ENCODE data around the gene CPEB2.

CPEB2 gene

DNA sequence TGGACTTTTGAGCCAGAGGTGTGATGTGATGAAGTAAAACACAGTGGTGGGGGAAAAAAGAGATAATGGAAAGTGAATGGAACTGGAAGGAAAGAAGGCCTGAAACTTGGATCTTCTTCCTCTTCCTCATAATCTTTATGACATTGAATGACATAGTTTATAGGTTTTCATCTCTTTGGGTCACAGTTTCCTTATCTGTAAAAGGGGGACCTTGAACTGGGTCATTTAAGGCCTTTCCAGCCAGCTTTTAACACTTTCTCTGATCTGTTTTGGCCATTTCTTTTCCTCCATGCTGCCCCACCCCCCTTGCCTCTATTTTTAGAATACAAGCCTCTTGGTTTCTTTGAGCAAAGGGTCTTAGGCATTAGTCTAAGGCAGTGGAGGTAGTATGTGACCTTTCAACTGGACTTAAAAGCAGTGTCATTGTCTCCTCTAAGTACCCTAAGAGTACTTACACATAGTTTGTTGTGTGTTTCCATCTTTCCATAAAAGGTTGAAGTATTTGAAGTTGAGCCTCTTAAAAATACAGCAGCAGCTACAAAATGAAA is 7.8 kb downstream of the CPEB2 start:
- no peak for DNase-seq (ENCODE audit: low read depth)

DNA sequence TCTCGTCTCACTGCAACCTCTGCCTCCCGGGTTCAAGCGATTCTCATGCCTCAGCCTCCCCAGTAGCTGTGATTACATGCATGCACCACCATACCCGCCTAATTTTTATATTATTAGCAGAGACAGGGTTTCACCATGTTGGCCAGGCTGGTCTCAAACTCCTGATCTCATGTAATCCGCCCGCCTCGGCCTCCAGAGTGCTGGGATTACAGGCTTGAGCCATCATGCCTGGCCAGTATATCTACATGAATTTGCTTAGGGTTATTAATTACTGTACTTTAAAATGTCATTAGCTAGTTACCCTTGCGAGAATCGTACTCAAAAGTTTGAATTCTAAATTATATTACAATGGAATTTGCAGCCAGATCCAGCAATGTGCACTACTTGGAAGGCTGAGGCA is 8.9 kb downstream of the CPEB2 start:
- no peak for DNase-seq (ENCODE audit: low read depth)

DNA sequence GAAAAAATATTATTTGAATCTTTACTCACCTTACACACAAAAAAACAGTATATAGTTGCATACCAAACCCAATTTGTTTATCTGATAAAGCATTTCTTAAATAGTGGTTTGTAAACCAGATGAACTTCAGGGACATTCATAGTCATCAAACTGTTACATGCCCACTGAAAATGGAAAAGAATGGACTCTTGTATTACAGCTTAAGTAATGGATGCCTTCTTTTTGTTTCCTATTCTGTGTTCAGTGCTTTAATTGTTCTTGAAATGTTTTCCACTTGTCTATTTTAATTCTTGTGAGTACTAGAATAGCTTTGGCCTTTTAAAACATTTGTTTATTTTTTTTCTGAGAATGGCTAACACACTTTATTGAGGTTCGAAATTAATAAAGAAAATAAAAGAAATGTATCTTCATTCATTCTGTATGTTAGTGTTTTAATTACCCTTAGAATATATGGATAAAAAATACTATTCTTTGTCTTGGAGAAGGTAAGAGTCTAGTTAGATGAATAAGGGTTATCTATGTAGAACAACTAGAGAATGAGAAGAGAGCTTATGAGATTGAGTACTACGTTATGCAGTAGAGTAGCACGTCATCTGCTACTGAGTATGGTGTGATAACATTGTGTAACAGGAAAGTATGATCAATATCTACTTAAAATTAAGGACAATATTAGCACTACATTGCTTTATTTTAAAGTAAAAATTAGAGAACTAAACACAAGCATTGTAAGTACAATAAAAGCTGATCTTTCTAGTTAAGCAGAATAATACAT is 9.9 kb downstream of the CPEB2 start:
- DNase-seq (ENCODE audit: low read depth), result no peak

DNA sequence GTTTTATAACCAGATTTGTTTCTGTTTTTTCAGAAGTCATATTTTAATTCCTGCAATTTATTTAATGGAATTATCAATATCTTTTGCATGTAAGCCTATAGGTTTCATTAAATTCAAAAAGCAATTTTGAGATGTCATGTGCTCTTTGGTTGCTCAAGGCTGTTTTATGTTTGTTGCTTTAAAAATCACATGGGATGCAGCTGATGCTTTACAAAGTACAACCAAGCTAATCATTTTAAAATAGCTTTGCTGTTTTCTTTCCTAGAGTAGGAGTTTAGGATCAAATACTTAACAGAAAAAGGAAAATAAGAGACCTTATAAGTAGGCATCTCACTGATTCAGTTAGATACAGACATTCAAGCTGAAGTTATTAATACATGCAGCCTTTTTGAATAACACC is 11.3 kb downstream of the CPEB2 start:
- no peak for DNase-seq (ENCODE audit: low read depth)

DNA sequence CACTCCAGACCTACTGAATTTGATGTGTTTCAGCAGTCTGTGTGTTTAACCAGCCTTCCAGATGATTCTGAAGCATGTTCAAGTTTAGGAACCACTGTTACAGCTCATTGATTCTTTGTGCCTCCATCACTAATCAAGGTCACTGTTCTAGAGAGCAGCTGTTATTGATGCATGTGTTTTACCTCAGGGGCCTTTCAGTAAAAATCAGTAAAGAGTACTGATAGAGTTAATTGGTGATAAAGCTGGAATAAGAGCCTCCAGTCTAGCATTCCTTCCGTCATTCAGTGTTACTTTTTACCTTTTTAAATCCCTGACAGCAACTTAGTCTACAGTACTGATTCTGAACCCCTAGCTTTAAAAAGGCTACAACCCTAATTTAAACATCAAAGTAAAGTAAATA is 12.9 kb downstream of the CPEB2 start:
- no peak for DNase-seq (ENCODE audit: low read depth)

DNA sequence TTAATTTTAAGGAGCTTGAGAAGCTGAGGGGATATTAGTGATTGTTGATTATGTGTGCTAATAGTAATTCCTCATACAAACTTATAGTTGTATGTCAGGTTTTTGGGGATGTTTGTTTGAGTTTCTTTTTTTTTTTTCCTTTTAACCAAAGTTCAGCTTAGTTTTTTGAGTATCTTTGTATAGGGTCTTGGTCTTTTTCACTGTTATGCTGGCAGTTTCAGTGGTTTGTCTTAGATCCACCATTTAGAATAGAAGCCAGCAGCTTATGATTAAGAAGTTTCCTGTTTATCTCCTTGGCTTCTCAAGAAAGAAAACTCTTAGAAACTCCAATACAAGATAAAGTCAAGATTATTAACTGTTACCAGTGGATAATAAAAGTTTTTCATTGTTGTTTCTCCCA is 16.1 kb downstream of the CPEB2 start:
- DNase-seq (ENCODE audit: low read depth), result no peak

DNA sequence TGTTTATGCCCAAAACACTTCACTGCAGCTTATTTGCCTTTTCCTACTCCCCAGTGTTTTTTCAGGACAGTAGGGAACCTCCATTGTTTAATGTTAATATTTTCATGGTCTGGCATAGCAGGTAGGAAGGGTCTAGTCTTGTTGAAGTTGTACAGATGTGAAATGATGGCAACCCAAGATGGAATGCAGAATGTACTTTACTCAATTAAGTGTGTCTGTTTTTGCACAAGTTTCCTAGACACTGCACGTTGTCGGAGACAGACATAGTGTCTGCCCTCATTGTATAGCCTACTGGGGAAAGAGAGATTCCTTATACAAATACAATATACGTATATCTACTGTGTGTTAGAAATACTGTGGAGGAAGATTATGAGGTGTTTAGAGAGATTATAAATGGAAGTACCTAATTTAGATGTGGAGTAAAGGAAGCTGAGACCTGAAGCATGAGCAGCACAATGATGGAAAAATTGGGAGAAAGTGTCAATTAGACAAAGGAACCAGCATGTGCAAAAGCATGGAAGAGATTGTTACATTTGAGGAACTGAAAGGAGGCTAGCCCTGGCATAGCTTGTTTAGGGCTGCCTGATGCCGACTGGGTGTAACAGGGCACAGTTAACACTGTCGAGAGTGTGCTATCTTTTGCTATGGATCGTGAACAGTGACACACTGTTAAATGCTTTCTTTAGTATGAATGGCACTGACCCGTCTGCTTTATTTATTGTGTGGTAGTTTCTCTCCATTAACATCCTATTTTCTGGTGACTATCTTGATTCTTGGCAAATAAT is 18.4 kb downstream of the CPEB2 start:
- DNase-seq (ENCODE audit: low read depth), result no peak

DNA sequence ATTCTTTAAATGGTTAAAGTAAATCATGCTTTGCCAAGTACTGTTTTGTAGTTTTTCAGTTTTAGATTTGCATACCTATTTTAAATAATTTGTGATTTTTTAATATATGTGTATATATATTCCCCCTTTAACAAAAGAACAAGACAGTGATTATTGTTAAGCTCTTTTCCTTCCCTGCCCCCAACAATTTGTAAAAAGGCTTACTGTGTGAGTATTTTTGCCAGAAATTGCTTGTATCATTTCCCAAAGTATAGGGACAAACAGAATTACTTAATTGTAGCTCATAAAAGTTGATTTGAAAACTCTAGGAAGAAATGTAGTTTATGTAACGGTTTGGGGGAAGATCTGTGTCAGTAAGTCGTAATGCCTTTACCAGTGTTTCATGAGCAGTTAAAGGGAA is 19.0 kb downstream of the CPEB2 start:
- DNase-seq (ENCODE audit: low read depth), result no peak

DNA sequence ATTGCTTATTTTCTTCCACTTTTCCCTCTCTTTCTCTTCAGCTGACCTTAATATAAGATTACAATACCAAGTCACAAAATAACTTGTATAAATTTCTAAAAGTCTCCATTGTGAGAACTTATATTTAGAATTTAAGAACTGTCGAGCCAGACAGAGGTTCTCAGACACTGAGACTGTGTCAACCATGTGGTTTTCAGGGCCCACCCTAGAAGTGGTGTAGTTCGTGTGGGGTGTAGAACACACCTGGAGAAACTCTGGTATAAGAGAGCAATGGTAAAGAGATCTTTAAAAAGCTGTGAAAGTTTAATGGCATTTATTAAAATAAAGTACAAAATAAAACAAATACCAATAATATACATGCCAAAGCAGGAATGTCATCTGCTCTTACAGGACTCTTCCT is 19.7 kb downstream of the CPEB2 start:
- DNase-seq (ENCODE audit: low read depth), result no peak

DNA sequence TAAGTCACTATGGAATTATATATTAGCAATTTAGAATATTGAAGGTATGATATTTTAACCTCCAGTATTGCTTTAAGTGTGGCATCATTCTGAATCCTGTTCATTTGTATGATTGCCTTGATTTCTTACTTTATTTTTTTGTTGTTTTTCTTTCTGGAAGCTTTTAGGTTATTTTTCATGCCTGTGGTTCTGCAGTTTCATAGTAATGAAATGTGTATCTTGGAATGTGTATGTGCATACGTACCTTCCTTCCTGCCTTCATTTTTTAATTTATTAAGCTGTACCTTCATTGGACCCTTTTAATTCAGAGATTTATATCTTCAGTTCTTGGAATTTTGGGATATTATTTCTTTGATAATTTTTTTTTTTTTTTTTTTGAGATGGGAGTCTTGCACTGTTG is 22.1 kb downstream of the CPEB2 start:
- DNase-seq (ENCODE audit: low read depth), result no peak

DNA sequence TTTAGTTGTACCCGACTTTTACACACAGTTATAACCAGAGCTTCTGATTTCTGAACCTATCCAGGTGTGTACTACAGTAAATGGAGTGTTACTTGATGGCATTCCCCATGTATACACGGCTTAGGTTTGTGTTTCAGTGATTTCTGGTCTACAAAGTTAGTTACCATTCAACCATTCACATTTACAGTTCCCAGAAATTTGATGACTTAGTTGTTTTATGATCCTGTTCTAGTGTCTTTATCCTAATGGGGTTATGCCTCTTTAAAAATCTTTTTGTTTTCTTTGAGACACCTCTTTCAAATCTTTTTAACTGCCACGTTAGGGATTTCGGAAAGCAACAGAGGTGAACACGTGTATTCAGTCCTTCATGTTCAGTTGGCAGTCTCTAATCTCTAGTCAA is 23.4 kb downstream of the CPEB2 start:
- no peak for DNase-seq (ENCODE audit: low read depth)

DNA sequence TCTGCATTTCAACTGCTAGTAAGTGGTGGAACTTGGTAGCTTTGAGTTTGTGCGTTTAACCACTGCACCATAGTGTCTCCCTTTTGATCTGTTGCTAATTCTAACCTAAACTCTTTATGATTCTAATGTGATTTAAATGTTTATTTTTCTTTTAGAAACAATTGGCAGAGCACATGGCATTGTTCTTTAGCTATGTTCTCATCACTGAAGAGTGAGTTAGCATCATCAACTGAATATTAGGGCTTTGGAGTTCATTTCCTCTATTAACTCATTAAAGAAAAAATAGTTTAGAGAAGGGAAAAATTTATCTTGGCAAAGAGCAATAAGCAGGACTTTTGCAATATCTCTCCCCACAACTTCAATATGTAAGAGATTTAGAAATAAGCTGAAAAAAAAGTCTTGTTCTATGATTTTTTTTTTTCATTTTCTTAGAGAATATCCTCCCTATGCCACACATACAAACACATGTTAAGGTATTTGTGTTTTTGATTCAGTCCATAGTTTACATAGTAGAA is 25.7 kb downstream of the CPEB2 start:
- DNase-seq (ENCODE audit: low read depth), result no peak

DNA sequence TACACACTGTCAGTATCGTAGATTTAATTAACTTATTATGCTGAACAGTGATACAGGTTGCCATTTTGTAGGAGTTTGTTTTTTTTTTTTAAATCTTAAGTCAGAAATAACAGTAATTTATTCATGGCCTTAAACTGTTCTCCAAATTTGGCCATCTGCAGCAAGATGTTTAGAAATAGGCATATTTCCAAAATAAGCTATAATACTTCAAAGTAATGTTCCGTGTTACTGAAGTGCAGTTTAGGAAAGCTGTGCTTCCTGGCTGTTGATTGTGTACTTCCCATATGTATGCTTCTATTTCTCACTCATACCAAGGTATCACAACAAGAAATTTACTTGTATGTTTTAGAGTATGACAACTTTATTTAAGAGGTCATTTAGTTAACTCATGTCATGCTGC is 28.9 kb downstream of the CPEB2 start:
- DNase-seq (ENCODE audit: low read depth), result no peak

DNA sequence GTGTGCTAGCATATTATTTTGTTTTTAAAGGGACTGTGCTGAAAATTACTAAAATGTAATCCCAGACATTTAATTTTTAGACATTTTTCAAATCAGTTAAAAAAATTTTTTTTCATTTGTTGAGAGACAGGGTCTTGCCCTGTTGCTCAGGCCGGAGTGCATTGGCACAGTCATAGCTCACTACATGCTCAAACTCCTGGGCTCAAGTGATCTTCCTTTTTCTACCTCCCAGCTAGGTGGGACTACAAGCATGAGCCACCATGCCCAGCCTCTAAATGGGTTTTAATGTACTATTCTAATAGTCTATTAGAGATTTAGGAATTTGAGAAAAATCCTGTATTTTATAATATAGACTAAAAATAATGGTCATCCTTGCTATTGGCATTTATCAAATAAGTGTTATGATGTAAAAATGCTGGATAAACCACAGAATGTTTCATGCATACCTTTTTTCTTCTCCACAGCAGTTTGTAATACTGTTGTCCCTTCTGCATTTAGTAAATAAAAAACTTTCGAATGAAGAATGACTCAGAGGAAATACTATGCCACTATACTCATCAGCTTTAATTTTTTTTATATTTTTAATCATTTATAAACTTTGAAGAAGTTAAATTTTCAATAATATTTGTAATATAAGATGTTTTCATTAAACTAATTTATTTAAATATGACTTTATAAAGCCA is 29.9 kb downstream of the CPEB2 start:
- no peak for DNase-seq (ENCODE audit: low read depth)

DNA sequence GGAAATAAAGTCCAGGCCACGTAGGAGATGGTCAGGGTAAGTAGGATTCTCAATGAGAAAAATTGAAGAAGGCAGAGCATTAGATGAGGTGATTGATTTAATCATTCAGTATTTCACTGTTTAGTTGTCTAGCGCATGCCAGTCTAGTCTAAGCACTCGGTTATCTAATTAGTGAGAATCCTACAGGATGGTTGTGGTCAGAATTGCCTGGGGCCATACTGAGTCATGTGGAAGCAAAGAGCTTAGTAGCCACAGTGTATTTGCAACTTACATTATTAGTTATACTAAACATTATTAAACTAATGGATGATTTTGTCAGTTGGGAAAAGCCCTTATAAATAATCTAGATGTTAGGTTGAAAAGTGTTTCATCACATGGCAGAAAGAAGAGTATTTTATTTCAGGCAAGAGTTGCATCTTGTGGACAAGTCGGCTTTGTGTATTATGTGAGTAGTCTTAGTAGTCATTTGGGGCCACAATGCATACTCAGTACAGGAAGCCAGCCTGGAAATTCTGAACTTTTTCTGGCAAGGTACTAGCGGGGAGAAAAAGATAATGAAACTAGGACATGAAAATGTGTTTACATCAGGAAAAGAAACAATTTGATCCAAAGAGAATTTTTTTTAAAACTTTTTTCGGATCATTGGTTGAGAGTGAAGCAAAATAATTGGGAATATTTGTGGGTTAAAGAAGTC is 31.9 kb downstream of the CPEB2 start:
- DNase-seq (ENCODE audit: low read depth), result no peak

DNA sequence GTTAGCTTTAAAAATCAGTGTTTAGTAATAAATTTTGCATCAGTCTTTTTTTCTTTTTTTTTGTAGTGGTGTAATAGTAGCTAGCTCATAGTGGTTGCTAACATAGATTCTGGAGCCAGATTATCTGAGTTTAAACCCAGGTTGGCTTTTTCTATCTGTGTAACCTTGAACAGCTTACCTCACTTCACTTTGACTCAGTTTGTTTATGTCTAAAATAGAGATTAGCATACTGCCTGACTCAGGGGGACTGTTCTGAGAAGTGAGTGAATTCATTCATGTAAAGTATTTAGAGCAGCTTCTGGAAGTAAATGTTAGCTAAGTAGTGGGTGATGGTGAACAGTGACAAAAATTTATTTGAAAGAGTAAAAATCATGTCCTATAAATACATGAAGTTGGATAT is 32.9 kb downstream of the CPEB2 start:
- no peak for DNase-seq (ENCODE audit: low read depth)

DNA sequence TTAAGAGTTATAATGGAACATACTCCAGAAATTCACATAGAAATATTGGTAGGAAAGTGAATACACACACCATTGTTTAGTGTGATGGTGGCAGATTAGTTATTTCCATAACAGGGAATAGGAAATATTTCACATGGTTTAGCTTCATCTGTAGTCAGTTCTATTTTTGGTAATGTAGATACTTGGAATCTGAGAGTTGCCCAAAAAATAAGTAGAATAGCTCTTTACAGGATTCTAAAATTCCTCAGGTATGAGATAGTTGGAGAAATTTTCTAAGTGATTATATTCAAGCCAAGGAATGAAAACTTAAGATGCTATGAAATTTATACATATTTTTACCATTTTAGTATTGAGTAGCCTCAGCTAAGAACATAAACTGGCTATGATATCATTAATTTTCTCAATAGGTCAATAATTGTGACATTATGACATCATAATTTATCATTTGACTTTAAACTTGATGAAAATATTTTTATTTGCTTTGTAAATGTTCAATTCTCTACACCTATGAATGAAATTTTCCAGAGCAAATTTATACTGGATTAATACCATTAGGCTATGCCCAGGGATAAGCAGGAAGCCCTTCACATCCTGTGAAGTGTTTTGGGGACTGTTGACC is 35.8 kb downstream of the CPEB2 start:
- no peak for DNase-seq (ENCODE audit: low read depth)

DNA sequence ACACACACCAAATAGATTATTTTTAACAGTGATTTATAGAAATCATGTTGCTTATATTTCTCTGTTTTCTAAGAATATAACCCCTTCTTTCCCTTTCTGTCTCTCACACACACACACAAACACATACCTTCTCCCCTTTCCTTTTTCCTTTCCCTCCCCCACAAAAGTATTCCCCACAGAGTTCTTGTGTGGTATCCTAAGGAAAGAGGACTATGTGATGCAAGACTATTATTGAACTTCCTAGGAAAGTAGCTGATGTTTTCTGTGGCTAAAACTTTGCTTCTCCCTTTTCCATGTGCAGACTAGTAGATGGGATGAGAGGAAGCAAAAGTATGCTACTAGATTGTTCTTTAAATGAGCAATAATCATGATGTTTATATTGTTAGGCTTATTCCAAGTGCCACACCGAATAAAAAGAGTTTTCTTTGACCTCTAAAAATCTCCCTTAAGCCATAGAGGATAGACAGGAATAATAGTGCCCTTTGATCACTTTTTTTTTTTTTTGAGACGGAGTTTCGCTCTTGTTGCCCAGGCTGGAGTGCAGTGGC is 38.7 kb downstream of the CPEB2 start:
- no peak for DNase-seq (ENCODE audit: low read depth)

DNA sequence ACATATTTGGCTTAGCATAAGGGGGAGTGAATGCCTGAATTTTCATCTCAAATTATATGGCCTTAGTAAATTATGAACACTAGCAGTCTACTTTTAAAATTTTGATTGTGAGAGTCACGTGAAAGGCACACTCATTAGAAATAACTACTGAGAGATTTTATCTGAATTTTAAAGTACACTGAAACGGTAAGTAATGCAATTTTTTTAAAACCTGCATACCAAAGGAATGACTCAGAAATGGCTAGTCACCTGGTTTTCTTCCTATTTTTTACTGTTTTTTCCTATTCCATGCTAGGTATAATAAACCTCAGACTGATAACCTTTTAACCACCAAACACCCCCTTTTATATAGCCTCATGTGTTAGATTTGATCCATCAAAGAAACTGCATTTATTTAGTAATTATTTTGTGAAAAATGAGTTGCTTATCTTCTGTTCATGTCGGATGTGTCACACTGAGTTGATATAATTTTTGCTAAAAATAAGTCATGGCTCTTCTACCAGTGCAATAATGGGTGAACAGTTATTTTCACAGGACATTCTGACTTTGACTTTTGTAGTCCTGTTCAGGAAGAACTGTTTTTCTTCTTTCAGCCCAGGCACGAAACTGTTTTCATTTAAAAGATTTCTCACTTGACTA is 40.4 kb downstream of the CPEB2 start:
- no peak for DNase-seq (ENCODE audit: low read depth)

DNA sequence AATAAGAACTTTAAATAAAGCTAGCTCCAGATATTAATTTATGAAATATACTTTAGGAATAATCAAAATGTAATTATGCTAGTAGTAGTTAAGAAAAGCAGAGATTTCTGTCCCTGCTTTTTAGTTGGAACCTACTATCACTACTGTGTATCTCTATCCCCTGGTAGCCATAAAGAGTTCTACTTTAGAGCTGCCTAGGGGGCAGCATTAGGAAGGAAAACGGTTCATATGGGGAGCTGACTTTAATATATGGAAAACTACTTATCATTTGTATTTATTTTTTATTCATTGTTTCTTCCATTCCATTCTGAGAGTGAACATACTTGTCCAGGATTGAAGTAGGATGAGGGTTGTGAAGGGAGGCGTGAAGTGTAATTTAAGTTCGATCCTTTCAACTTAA is 40.9 kb downstream of the CPEB2 start:
- no peak for DNase-seq (ENCODE audit: low read depth)

DNA sequence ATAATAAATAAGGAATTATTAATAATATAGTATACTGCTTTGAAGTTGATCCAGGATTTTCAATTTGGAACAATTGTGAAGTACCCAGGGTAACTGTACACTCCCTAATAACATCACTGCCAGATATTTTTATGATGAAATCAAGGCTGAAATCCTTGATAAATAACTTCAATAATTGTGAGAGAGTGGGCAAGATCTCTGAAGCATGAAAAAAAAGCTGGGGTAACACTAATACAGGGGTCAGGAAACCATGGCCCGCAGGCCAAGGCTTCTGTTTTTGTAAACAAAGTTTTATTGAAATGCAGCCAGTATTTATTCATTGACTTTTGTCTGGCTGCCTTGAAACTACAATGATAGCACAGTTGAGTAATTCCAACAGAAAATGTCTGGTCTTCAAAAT is 41.6 kb downstream of the CPEB2 start:
- no peak for DNase-seq (ENCODE audit: low read depth)

All from GM04503 (cell line).